H1 (cell line): ENCODE results near the gene FXYD5.

ENCODE experiments used
- CEBPB ChIP-seq: IDR thresholded peaks from 2 replicates; pipeline ENCODE4 v1.6.1; 2012; ENCODE audit warnings: low read depth, low read length
- CHD2 ChIP-seq: IDR thresholded peaks from 2 replicates; pipeline ENCODE4 v1.6.1; 2012; ENCODE audit warnings: low read length, improper control_type of control experiment
- FOSL1 ChIP-seq: IDR thresholded peaks from 2 replicates; pipeline ENCODE4 v1.6.1; 2011; ENCODE audit warnings: mild to moderate bottlenecking, low read depth, low read length, moderate library complexity; ENCODE audit not compliant: insufficient read depth
- RBBP5 ChIP-seq: IDR thresholded peaks from 2 replicates; pipeline ENCODE4 v1.7.1; 2012; ENCODE audit warnings: low read depth, mild to moderate bottlenecking, inconsistent platforms, low read length, moderate library complexity, borderline replicate concordance
- SP2 ChIP-seq: IDR thresholded peaks from 2 replicates; pipeline ENCODE4 v1.6.1; 2012; ENCODE audit warnings: mild to moderate bottlenecking, low read length, inconsistent platforms
- YY1 ChIP-seq: IDR thresholded peaks from 2 replicates; pipeline ENCODE4 v1.6.1; 2011; ENCODE audit warnings: low read depth, mild to moderate bottlenecking, low read length

- no peak for TF ChIP-seq CEBPB
- no peak for TF ChIP-seq SP2
- TF ChIP-seq RBBP5, result no peak
- TF ChIP-seq FOSL1, result no peak
- no peak for TF ChIP-seq YY1
- TF ChIP-seq CHD2, result no peak
Measured at GRCh38 chr19:35206855-35207254, 52.3 kb downstream of the FXYD5 start.
